IPS DF 4.7 (cell line): Measurements from ENCODE around the gene ACTR5.
"Not testable (repeated sequence)": the region's sequence is repeated elsewhere in the genome, so short reads cannot be mapped to it uniquely, and the experiment has no call there.

ENCODE experiments used
- DNase-seq: peaks from one replicate; pipeline ENCODE4 v3.0.0-alpha.2; 2013; ENCODE audit warnings: low spot score; ENCODE audit errors: extremely low read depth

Gene ACTR5

DNA sequence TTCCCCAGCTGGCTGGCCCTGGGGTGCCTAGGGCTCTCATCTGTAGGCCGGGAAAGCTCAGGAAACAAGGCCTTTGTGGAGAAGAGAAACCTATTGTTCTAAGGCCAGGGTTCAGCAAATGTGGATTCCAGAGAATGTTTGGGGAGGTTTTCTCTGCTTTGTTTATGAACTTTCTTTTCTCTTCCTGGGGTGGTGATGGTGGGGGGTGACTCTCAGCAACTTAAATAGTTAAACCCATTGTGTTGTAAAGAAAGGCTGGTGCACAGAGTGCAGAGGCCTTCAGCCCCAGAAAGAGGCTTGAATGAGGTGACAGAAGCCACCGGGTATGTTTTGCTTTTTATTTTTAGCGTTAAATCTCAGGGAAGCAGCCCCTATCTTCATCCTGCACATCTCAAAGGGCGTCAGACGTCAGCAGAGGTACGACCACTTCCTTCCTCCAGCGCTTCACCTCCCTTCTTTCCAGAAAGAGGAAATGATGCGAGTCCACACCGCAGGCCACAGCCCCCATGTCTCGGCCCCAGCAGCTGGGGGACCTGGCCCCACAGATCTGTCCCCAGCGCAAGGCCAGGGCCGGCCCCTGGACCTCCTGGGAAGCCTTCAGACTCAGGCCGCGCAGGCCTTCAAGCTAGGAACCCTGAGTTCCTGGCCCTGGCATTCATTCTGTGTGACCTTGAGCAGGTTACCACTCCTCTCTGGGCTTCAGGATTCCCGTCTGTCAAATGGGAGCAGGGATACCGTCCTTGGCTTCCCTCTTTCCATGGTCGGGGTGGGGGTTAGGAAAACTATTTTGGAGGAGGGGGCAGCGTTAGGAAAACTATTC lies 56.6 kb downstream of the ACTR5 start:
- DNase-seq: peak; percentile 53

DNA sequence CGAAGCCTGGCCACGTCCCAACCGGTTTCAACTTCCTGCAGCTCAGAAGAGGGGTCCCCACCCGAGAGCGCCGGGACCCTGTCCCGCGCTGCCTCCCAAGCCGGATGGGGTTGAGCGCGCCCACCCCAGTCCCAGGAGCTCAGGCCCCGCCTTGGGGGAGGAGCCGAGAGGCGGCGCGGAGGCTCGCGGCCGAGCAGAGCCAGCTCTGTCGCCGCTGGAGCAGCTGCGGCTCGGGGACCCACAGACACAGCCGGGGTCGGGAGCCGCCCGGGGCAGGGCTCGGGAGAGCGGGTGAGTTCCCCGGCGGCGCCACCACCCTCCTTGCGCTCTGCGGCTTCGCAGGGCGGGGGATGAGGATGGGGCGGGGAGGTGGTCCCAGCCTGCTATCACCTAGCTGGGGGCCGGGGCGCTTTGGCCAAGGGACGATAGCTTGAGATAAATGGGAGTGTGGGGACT lies 57.3 kb downstream of the ACTR5 start, which contains the start of gene PPP1R16B:
Gene PPP1R16B, plus strand, starts transcription at position 196 of the 456 bp plus-strand sequence. CDS start 30,229 bp downstream, outside the sequence.
- no peak for DNase-seq

GRCh38 chr20:38805958-38806854 lies 57.9 kb downstream of the ACTR5 start:
- DNase-seq: no peak

DNA sequence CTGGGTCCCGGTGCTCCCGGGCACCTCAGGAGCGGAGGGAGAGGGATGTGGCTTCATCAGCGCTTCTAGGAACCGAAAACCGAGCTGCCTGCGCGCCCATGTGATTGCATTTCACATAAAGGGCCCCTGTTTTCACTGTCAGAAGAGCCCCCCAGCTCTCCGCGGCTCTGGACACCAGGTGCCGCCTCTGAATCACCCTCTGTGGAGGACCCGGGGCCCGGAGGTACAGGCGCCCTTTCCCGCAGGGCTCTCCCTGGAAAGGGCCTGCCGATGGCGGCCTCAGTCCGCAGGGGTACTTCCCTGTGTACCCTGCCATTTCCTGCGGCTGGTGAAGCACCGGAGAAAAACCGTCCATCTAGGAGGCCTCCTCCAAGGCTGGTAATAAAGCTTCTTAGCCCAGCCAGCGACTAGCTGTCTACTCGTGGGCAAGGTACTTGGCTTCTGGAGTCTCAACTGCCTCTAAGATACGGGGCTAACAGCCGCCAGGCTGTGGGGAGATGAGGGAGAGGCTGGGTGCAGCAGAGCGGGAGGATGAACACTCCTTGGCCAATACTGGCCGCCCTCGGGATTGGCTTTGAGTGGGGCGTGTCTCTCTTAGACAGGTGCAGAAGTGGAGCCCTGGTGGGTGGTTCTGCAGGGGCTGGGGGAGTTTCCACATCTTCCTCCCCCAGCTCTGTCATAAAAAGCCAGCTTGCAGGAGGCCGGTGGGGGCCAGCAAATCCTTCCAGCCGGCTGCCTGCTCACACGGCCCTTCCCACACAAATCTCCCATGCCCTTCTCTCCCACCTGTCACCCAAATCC lies 58.8 kb downstream of the ACTR5 start:
- no peak for DNase-seq

- no peak for DNase-seq
Measured at GRCh38 chr20:38809942-38810341, 61.7 kb downstream of the ACTR5 start.

- no peak for DNase-seq
Measured at GRCh38 chr20:38810926-38811630, 62.8 kb downstream of the ACTR5 start.

DNA sequence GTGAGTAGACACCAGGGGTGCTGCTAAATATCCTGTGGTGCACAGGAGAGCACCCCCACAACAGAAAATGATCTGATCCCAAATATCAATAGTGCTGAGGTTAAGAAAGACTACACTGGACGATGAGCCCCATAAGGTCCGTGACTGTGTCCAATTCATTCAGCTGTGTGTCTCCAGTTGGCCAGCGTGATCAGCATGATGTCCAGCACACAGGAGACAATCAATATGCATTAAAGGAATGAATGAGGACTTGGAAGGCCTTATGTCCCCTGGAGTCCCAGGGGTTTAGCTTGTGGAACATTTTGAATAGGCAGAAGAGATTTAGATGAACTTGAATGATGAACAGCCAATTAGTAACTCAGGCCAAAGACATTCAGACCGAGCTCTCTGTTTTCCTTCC lies 63.5 kb downstream of the ACTR5 start:
- no peak for DNase-seq

DNA sequence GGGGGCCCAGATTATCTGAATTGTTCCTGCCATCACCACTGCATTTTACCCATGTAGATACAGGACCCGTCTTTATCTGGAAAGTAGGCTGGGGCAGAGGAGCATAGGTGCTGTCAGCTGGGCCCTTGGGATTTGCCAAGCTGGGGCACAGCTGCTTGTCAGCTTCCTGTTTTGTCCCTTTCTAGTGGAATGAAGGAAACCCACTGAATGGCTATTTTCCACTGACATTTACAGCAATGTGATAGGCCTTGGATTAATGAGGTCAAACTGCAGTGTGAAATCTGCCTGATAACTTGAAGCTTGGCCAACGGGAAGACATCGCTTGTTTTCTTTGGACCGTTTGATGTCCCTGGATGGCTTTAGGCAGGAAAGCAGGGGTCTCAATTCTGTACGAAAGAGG lies 63.9 kb downstream of the ACTR5 start:
- no peak for DNase-seq

GRCh38 chr20:38812709-38813573 lies 64.7 kb downstream of the ACTR5 start:
- no peak for DNase-seq

- not testable (repeated sequence) for DNase-seq
Measured at GRCh38 chr20:38813574-38813962, 65.3 kb downstream of the ACTR5 start.

GRCh38 chr20:38815446-38815845 lies 67.2 kb downstream of the ACTR5 start:
- no peak for DNase-seq

DNA sequence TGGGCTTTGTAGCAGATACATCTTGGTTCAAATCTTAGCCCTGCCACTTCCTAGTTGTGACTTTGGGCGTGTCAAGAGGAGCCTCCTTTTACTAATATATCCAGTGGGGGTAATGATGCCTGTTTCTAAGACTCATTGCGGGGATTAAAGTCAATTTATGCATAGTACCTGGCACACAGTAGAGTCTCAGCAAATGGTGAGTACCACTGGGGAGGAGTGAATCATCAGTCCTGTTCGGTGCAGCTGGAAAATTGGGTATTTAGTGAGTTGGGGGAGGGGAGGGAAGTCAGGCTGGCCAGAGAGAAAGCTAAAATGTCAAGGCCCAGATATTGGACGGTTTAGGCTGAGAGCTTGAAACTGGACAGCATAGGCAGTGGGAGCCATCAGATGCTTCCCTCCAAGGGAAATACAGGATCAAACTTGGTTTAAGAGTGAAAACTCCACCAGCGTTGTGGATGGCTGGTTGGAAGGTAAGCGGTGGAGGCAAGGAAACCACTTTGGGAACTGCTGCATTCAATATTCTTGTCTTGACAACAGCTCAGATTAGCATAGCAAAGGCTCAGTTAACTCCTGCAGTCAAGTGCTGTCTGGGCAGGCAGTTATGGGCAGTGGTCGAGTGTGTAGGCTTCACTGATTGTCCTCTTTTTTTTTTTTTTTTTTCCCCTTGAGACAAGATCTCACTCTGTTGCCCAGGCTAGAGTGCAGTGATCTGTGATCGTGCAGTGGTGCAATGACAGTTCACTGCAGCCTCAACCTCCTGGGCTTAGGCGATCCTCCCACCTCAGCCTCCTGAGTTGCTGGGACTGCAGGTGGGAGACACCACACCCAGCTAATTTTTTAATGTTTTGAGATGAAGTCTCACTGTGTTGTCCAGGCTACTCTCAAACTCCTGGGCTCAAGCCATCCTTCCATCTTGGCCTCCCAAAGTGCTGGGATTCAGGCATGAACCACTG lies 70.1 kb downstream of the ACTR5 start:
- DNase-seq: no peak
